Measurements from ENCODE around the gene MEX3D.

GRCh38 chr19:1507192-1507660 lies 60.9 kb downstream of the MEX3D start:
- no peak for TF ChIP-seq POLR2A (IDR thresholded peaks at IDR 0.05)
- TF ChIP-seq EP300 (IDR thresholded peaks at IDR 0.05): no peak

Measured in sigmoid colon (tissue), 4 donors.